DND-41 (cell line): Measurements from ENCODE around the gene NTM.

Source experiments
- ATAC-seq: fragments of 200-7000 bp; cut with Tn5 transposase; 3 replicates; pipeline ENCODE4 v1.9.1; 2021; ENCODE audit warnings: low read depth; ENCODE audit not compliant: insufficient read depth
- DNase-seq: peaks from one replicate; pipeline ENCODE4 v3.0.0-alpha.2; 2020
- H2AFZ ChIP-seq: 2 replicates; pipeline ENCODE4 v1.6.0; 2012; ENCODE audit warnings: low read depth, low read length
- H3K27ac ChIP-seq: 2 replicates; pipeline ENCODE4 v1.5.1; 2012; ENCODE audit warnings: low read length, inconsistent platforms
- H3K27me3 ChIP-seq: fragments of 200-600 bp; sonication (generic); 2 replicates; pipeline ENCODE4 v1.6.0; 2012; ENCODE audit warnings: low read length, mild to moderate bottlenecking, inconsistent platforms; ENCODE audit not compliant: insufficient read depth, poor library complexity
- H3K36me3 ChIP-seq: 2 replicates; pipeline ENCODE4 v1.5.1; 2012; ENCODE audit warnings: low read length, inconsistent platforms; ENCODE audit not compliant: insufficient read depth
- H3K4me1 ChIP-seq: 2 replicates; pipeline ENCODE4 v1.5.1; 2012; ENCODE audit warnings: mild to moderate bottlenecking, low read length; ENCODE audit not compliant: insufficient read depth
- H3K4me2 ChIP-seq: 2 replicates; pipeline ENCODE4 v1.6.0; 2012; ENCODE audit warnings: mild to moderate bottlenecking, moderate library complexity, low read length, inconsistent platforms; ENCODE audit not compliant: insufficient read depth
- H3K4me3 ChIP-seq, 2 experiments: fragments of 200-600 bp in 1 of 2; shearing (Covaris generic) in 1 of 2; 2 replicates each; pipeline ENCODE4 v1.5.1; 2012 to 2016; ENCODE audit warnings: inconsistent platforms in 2 of 2, low read length in 2 of 2, mild to moderate bottlenecking in 2 of 2, low read depth in 1 of 2, moderate library complexity in 1 of 2
- H3K79me2 ChIP-seq: 2 replicates; pipeline ENCODE4 v1.6.0; 2012; ENCODE audit warnings: low read length, inconsistent platforms; ENCODE audit not compliant: insufficient read depth
- H3K9ac ChIP-seq: 2 replicates; pipeline ENCODE4 v1.6.0; 2012; ENCODE audit warnings: low read depth, mild to moderate bottlenecking, inconsistent platforms, low read length, moderate library complexity
- H3K9me3 ChIP-seq: 2 replicates; pipeline ENCODE4 v1.5.1; 2012; ENCODE audit warnings: low read length, moderate library complexity, mild to moderate bottlenecking, inconsistent platforms; ENCODE audit not compliant: insufficient read depth, severe bottlenecking
- H4K20me1 ChIP-seq: 2 replicates; pipeline ENCODE4 v1.6.0; 2012; ENCODE audit warnings: low read length; ENCODE audit not compliant: insufficient read depth
- EZH2 ChIP-seq: IDR thresholded peaks from 3 replicates; pipeline ENCODE4 v1.6.1; 2012; ENCODE audit warnings: borderline replicate concordance, low read depth, mild to moderate bottlenecking, moderate library complexity, low read length, inconsistent platforms; ENCODE audit not compliant: severe bottlenecking
- TF ChIP-seq, protein P1 (sequence below): IDR thresholded peaks from 2 replicates; pipeline ENCODE4 v1.5.1; 2012; ENCODE audit warnings: borderline replicate concordance, low read length, moderate library complexity, mild to moderate bottlenecking; ENCODE audit not compliant: poor library complexity, severe bottlenecking; ENCODE audit errors: extremely low read depth

NTM gene

DNA sequence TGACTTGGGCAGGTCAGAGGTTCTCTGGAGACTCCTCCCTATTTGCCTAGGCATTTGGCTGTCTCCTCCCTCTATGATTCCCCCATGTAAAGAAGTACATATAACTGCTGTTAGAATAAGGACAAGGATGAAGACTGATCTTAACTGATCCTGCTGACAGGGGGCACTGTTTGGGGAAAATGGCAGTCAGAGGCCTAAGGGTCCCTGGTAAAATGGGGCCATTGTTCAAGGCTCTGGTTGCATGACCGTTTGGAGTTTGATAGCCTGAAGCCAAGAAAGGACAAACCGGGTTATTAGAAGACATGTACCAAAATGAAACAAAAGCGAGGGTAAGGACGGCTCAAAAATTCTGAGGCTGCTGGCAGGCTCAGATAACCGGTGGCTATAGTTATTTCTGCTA is 712.2 kb downstream of the NTM start:
- no peak for ATAC-seq

DNA sequence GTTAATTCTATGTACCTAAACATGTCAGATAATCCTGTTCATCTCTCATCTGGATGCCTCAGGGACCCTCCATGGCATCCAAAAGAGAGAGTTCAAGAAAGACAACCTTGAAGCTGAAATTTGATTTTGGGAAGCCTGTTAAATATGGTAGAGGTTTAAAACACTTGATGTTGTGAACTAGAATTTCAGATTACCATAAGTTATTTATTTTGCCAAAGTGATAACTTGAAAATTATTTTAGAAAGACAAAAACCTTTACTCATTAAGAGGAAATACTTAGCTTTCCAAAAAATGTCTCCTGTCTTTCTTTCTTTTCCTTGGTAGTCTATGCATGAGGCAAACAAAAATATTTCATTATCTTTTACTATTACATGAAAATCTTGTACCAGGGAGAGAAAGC is 714.0 kb downstream of the NTM start:
- Histone ChIP-seq H3K4me1 (no peaks in the 10 kb centered on the region), H4K20me1 (no peaks in the 10 kb centered on the region), H3K27me3 (no peaks in the 10 kb centered on the region), H3K4me3 (no peak overlapping the region), H3K27ac (no peak overlapping the region), H3K36me3 (no peaks in the 10 kb centered on the region), H3K79me2 (no peaks in the 10 kb centered on the region), H3K9ac (no peak overlapping the region), H3K4me2 (no peak overlapping the region), H3K9me3 (peaks cover 5% of the 10 kb centered on the region), H2AFZ (no peak overlapping the region)
- ATAC-seq (no peak), DNase-seq (no peak)
- TF ChIP-seq, protein P1, sequence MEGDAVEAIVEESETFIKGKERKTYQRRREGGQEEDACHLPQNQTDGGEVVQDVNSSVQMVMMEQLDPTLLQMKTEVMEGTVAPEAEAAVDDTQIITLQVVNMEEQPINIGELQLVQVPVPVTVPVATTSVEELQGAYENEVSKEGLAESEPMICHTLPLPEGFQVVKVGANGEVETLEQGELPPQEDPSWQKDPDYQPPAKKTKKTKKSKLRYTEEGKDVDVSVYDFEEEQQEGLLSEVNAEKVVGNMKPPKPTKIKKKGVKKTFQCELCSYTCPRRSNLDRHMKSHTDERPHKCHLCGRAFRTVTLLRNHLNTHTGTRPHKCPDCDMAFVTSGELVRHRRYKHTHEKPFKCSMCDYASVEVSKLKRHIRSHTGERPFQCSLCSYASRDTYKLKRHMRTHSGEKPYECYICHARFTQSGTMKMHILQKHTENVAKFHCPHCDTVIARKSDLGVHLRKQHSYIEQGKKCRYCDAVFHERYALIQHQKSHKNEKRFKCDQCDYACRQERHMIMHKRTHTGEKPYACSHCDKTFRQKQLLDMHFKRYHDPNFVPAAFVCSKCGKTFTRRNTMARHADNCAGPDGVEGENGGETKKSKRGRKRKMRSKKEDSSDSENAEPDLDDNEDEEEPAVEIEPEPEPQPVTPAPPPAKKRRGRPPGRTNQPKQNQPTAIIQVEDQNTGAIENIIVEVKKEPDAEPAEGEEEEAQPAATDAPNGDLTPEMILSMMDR: no peak
- TF ChIP-seq EZH2: no peak

More for the DNA sequence above, 712.2 kb downstream of the NTM start:
- H3K9me3 ChIP-seq: peaks cover 5% of the 10 kb centered on the region
- H3K4me3 ChIP-seq: no peak overlapping the region
- TF ChIP-seq, protein P1: no peak
- H3K27ac ChIP-seq: no peak overlapping the region
- no peaks in the 10 kb centered on the region for H3K36me3 ChIP-seq
- H3K4me1 ChIP-seq: no peaks in the 10 kb centered on the region
- no peak for DNase-seq
- H3K4me2 ChIP-seq: no peak overlapping the region
- H2AFZ ChIP-seq: no peak overlapping the region
- no peaks in the 10 kb centered on the region for H4K20me1 ChIP-seq
- H3K9ac ChIP-seq: no peak overlapping the region
- H3K79me2 ChIP-seq: no peaks in the 10 kb centered on the region
- H3K27me3 ChIP-seq: no peaks in the 10 kb centered on the region

DNA sequence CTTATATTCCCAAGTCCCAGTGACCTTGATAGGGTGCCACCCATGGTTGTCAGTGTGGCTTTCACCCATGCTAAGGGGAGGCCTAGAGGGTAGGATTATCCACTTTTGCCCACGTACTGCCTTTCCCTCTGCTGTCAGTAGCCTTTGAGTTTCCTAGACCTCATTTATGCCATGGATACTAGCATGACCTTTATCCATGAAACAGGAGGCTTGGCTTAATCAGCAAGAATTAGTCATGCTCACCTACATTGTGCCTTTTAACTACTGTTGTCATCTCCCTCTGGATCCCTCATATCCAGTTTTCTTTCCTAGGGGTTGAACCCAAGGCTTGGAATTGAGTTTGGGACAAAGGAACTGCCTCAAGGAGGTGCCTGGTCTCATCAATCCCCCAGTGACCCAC is 716.7 kb downstream of the NTM start:
- Histone ChIP-seq H3K27me3 (no peaks in the 10 kb centered on the region), H3K9me3 (peaks cover 5% of the 10 kb centered on the region), H4K20me1 (no peaks in the 10 kb centered on the region), H3K36me3 (no peaks in the 10 kb centered on the region), H2AFZ (no peak overlapping the region), H3K4me2 (no peak overlapping the region), H3K79me2 (no peaks in the 10 kb centered on the region), H3K4me1 (no peaks in the 10 kb centered on the region), H3K4me3 (no peak overlapping the region), H3K9ac (no peak overlapping the region), H3K27ac (no peak overlapping the region)
- TF ChIP-seq EZH2: no peak
- TF ChIP-seq, protein P1: no peak
- DNase-seq (no peak), ATAC-seq (no peak)

DNA sequence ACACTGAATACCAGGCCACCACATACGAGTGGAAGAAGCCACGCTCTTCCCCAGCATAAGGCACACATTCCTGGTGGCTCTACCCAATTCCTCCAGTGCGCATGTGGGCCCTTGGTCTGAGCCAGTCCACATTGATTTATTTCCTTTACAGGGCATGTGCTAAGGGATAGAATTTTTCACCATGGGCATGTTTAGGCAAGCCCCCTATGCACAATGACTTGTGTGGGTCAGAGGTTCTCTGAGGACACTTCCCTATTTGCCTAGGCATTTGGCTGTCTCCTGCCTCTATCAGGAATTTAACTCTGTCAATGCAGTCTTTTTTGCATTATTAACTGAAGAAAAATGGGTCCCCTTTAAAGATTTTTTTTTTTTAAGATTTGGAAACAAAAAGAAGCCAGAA is 718.1 kb downstream of the NTM start:
- no peaks in the 10 kb centered on the region for H3K4me1 ChIP-seq
- H3K9me3 ChIP-seq: peaks cover 5% of the 10 kb centered on the region
- no peaks in the 10 kb centered on the region for H3K79me2 ChIP-seq
- no peak overlapping the region for H3K4me2 ChIP-seq
- no peak overlapping the region for H3K27ac ChIP-seq
- no peaks in the 10 kb centered on the region for H4K20me1 ChIP-seq
- no peaks in the 10 kb centered on the region for H3K36me3 ChIP-seq
- H3K9ac ChIP-seq: no peak overlapping the region
- H2AFZ ChIP-seq: no peak overlapping the region
- ATAC-seq: no peak
- no peaks in the 10 kb centered on the region for H3K27me3 ChIP-seq
- H3K4me3 ChIP-seq: no peak overlapping the region
- no peak for DNase-seq
- TF ChIP-seq EZH2: no peak
- TF ChIP-seq, protein P1: no peak
